NOMO-1 (cell line): ENCODE results near the gene SORCS2.
A peak's percentile ranks its signal among the peaks of the same experiment; 100 is the strongest.

ENCODE experiments used
- DNase-seq, 2 experiments: peaks; one replicate each; lab custom pipeline; 2025; ENCODE audit not compliant: unreplicated experiment in 2 of 2; lab: John Stamatoyannopoulos, UW

The SORCS2 gene

GRCh38 chr4:7530082-7530481 is 337.7 kb downstream of the SORCS2 start:
- DNase-seq = no peak

GRCh38 chr4:7530932-7531639 is 338.7 kb downstream of the SORCS2 start:
- no peak for DNase-seq

- DNase-seq = no peak
Observed at GRCh38 chr4:7531640-7531994, 339.3 kb downstream of the SORCS2 start.

GRCh38 chr4:7532043-7532442 is 339.7 kb downstream of the SORCS2 start:
- no peak for DNase-seq

- DNase-seq = no peak
Observed at GRCh38 chr4:7533267-7533666, 340.9 kb downstream of the SORCS2 start.

GRCh38 chr4:7535094-7535493 is 342.8 kb downstream of the SORCS2 start:
- DNase-seq = no peak

- no peak for DNase-seq
Observed at GRCh38 chr4:7535619-7536018, 343.3 kb downstream of the SORCS2 start.

- no peak for DNase-seq
Observed at GRCh38 chr4:7536876-7537275, 344.5 kb downstream of the SORCS2 start.

- DNase-seq = no peak
Observed at GRCh38 chr4:7537853-7538400, 345.6 kb downstream of the SORCS2 start.

GRCh38 chr4:7538518-7538917 is 346.2 kb downstream of the SORCS2 start:
- DNase-seq = no peak

GRCh38 chr4:7539186-7539585 is 346.8 kb downstream of the SORCS2 start:
- DNase-seq = no peak

- peak; percentile 20 to 64 for DNase-seq
Observed at GRCh38 chr4:7539659-7540058, 347.3 kb downstream of the SORCS2 start.

GRCh38 chr4:7540206-7540605 is 347.9 kb downstream of the SORCS2 start:
- DNase-seq = no peak

GRCh38 chr4:7540654-7541413 is 348.5 kb downstream of the SORCS2 start:
- no peak for DNase-seq

- no peak for DNase-seq
Observed at GRCh38 chr4:7541414-7541810, 349.1 kb downstream of the SORCS2 start.

GRCh38 chr4:7542781-7543180 is 350.4 kb downstream of the SORCS2 start:
- DNase-seq = no peak

GRCh38 chr4:7546152-7546808 is 353.9 kb downstream of the SORCS2 start:
- no peak for DNase-seq

GRCh38 chr4:7546809-7547367 is 354.6 kb downstream of the SORCS2 start:
- DNase-seq = no peak

- no peak for DNase-seq
Observed at GRCh38 chr4:7547368-7548040, 355.2 kb downstream of the SORCS2 start.

- no peak for DNase-seq
Observed at GRCh38 chr4:7549866-7550265, 357.5 kb downstream of the SORCS2 start.

- no peak for DNase-seq
Observed at GRCh38 chr4:7552466-7552865, 360.1 kb downstream of the SORCS2 start.
